NCI-H510A (cell line): ENCODE data around the gene OARD1.
"Not testable (repeated sequence)": the region's sequence is repeated elsewhere in the genome, so short reads cannot be mapped to it uniquely, and the experiment has no call there.

Experiments used
- DNase-seq: peaks from one replicate; lab custom pipeline; 2025; lab: John Stamatoyannopoulos, UW

The OARD1 gene

DNA sequence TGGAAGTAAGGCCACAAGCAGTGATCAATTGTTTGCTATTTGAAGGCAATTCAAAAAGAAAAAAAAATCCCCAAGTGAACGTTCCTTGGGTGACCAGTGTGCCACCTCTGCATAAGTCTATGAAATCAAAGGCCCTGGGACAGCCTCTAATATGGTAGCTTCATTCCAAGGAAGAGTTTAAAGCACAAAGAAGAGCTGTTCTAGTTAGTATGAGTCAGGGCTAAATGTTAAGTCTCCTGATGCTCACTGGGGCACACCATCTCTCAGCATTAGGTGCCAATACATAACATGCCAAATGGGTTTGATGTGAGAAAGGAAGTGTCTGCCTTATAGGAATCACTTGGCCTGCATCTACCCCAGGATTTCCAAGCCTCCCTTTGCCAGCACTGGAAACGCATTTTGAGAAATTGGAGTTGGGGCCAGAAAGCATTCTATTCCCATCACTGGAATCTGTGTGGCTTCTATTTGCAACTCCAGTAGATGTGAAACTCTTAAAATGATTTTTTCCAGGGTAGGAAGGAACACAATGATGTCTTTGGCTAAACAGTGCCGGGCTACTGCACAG lies 46.1 kb downstream of the OARD1 start:
- DNase-seq, result no peak

DNA sequence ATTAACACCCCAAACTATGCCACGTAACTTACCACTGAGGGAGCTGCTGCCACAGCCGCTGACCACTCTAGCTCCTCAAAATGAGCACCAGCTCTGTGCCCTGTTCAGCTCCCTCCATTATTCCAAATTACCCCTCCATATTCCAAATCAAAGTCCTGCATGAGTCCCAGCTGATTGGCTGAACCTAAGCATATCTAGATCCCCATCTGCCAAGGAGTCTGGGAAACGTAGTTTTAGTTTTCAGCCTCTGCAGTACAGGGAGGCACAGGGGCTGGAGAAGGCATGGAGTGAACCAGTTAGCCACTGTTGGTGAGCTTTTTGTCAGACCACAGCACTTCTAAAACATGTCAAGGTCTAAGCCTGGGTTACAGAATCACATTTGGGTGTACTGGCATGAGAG lies 49.0 kb downstream of the OARD1 start:
- DNase-seq, result no peak

- no peak for DNase-seq
These were observed 49.9 kb downstream of the OARD1 start for GRCh38 chr6:41022294-41022693.

DNA sequence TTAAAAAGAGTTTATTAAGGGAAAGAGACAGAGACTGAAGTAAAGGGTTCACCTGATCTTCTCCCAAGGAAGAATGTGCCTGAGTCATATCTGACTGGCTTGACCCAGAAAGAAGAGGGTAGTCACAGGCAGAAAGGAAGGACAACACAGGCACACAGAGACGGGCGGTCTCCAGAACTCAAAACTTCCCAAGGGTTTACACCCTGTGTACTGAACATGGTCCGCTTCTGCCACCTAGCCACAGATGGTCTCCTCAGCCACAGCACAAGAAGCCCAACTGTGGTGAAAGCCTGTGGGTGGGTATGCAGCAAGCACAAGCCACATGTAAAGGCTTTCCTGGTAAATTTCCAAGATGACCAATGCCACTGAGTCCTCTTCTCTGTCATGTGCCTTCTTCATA lies 50.3 kb downstream of the OARD1 start:
- DNase-seq, result no peak

GRCh38 chr6:41017663-41018062 lies 54.5 kb downstream of the OARD1 start:
- DNase-seq, result no peak

- DNase-seq, result not testable (repeated sequence)
These were observed 56.3 kb downstream of the OARD1 start for GRCh38 chr6:41015860-41016259.

DNA sequence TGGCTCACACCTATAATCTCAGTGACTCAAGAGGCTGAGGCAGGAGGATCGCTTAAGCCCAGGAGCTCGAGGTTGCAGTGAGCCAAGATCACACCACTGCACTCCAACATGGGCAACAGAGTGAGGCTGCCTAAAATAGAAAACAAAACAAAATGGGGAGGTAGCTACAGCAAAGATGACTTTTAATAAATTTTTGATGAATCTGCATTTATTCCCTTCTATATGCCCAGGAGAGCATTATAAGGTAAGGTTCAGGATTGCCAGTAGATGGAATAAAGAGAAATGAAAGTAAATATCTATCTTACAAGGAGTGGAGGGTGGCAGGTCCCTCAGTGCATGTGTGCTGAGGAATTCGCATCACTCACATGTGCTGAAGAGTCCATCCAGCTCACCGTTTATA lies 57.4 kb downstream of the OARD1 start:
- no peak for DNase-seq
